K562 (cell line): Measurements from ENCODE around the gene OSBP2. TPM values are rescaled to one million over a fixed set of nuclear protein-coding genes. Genes with fewer than 3 reads are reported as not detected.

Source experiments
- ATAC-seq: fragments of 200-7000 bp; cut with Tn5 transposase; 3 replicates; pipeline ENCODE4 v1.9.1; 2020; ENCODE audit warnings: moderate library complexity
- BruUV-seq: library from RNA; stranded (reverse); fragments of 400-500 nt; replicated peaks from 2 replicates; lab custom pipeline; 2021; lab: Mats Ljungman, UMichigan
- CTCF ChIA-PET: fragments of 300-600 bp; formaldehyde crosslinking; extraction: SDS; loops from one replicate; lab custom pipeline; 2021; ENCODE audit warnings: low intra/inter-chr PET ratio; lab: Yijun Ruan, JAX
- POLR2A ChIA-PET: fragments of 300-600, 350-650 bp; sonication (Branson Sonifier 250); formaldehyde crosslinking; extraction: SDS; loops from one replicate; lab custom pipeline; 2021; ENCODE audit warnings: antibody characterized with exemption, inconsistent platforms; lab: Yijun Ruan, JAX
- DNase-seq, 4 experiments: peaks; one replicate each; pipeline versions ENCODE4 v3.0.0 to v3.0.0-alpha.2; 2011 to 2018; ENCODE audit warnings: low spot score in 3 of 4, mixed read lengths in 3 of 4; ENCODE audit errors: extremely low read depth in 1 of 4
- FAIRE-seq: peaks from 2 replicates; lab custom pipeline; 2011; peaks lifted over from hg19 to GRCh38; lab: Jason Lieb, UNC
- H2AFZ ChIP-seq: 2 replicates; pipeline ENCODE4 v1.6.0; 2011; ENCODE audit warnings: low read depth, low read length, control low read depth, inconsistent platforms
- H3K27ac ChIP-seq: fragments of 200-600 bp; 3 replicates; pipeline ENCODE4 v1.8.0; 2011; ENCODE audit warnings: low read depth, mild to moderate bottlenecking, control low read depth, inconsistent platforms, low read length, moderate library complexity, mixed read lengths; ENCODE audit errors: extremely low read depth
- H3K27me3 ChIP-seq, 2 experiments: fragments of 300-600 bp in 1 of 2; 2 replicates in 1 of 2; 3 replicates in 1 of 2; pipeline versions ENCODE4 v1.6.0 to v1.8.0; 2011; ENCODE audit warnings: inconsistent platforms in 2 of 2, low read length in 2 of 2, mild to moderate bottlenecking in 1 of 2, mixed read lengths in 1 of 2, moderate library complexity in 1 of 2; ENCODE audit not compliant: control insufficient read depth in 2 of 2, insufficient read depth in 2 of 2
- H3K36me3 ChIP-seq: fragments of 300-600 bp; 3 replicates; pipeline ENCODE4 v1.8.0; 2011; ENCODE audit warnings: mild to moderate bottlenecking, low read length, inconsistent platforms; ENCODE audit not compliant: control insufficient read depth, insufficient read depth
- H3K4me1 ChIP-seq, 2 experiments: fragments of 200-600 bp in 1 of 2; replicated peaks in 1 of 2; 2 replicates in 1 of 2; 3 replicates in 1 of 2; pipeline versions ENCODE4 v1.5.1 to v1.8.0; 2011; ENCODE audit warnings: inconsistent platforms in 2 of 2, low read length in 2 of 2, mild to moderate bottlenecking in 1 of 2, mixed read lengths in 1 of 2, moderate library complexity in 1 of 2; ENCODE audit not compliant: control insufficient read depth in 2 of 2, insufficient read depth in 2 of 2
- H3K4me2 ChIP-seq: 2 replicates; pipeline ENCODE4 v1.6.1; 2011; ENCODE audit warnings: low read length, control low read depth, inconsistent platforms, mixed read lengths; ENCODE audit not compliant: insufficient read depth
- H3K4me3 ChIP-seq: fragments of 200-600 bp; sonication (generic), shearing (Covaris generic); 2 replicates; pipeline ENCODE4 v1.5.1; 2016; ENCODE audit warnings: control low read depth, inconsistent platforms
- H3K79me2 ChIP-seq: fragments of 200-600 bp; 3 replicates; pipeline ENCODE4 v1.8.0; 2011; ENCODE audit warnings: low read length, inconsistent platforms; ENCODE audit not compliant: control insufficient read depth, insufficient read depth
- H3K9ac ChIP-seq, 2 experiments: 2 replicates each; pipeline versions ENCODE4 v1.6.0 to v1.6.1; 2011; ENCODE audit warnings: low read depth in 2 of 2, low read length in 2 of 2, control low read depth in 1 of 2, inconsistent platforms in 1 of 2, mild to moderate bottlenecking in 1 of 2, mixed read lengths in 1 of 2; ENCODE audit not compliant: insufficient read depth in 1 of 2
- H3K9me1 ChIP-seq: one replicate; pipeline ENCODE4 v1.6.0; 2011; ENCODE audit warnings: inconsistent platforms, mild to moderate bottlenecking, low read length, moderate library complexity; ENCODE audit not compliant: control insufficient read depth, insufficient read depth
- H3K9me3 ChIP-seq: replicated peaks from 2 replicates; pipeline ENCODE4 v1.5.1; 2011; ENCODE audit warnings: low read depth, low read length, inconsistent platforms; ENCODE audit not compliant: control insufficient read depth, insufficient read depth
- H4K20me1 ChIP-seq: replicated peaks from 2 replicates; pipeline ENCODE4 v1.6.1; 2011; ENCODE audit warnings: low read length, inconsistent platforms, mixed read lengths; ENCODE audit not compliant: control insufficient read depth, insufficient read depth
- ARID1B ChIP-seq: fragments of 450-650 bp; IDR thresholded peaks from 2 replicates; pipeline ENCODE4 v1.6.1; 2016; ENCODE audit warnings: antibody characterized with exemption, mild to moderate bottlenecking, inconsistent platforms
- CBFA2T2 ChIP-seq: fragments of 450-650 bp; conservative IDR thresholded peaks from 2 replicates; pipeline ENCODE4 v1.6.1; 2017; ENCODE audit warnings: mild to moderate bottlenecking
- CBFA2T3 ChIP-seq: fragments of 450-650 bp; IDR thresholded peaks from 2 replicates; pipeline ENCODE4 v1.6.1; 2017
- DPF2 ChIP-seq: fragments of 450-650 bp; IDR thresholded peaks from 2 replicates; pipeline ENCODE4 v1.6.1; 2016
- EP300 ChIP-seq: IDR thresholded peaks from 2 replicates; pipeline ENCODE4 v1.6.1; 2012; ENCODE audit warnings: low read length, improper control_type of control experiment
- KHSRP ChIP-seq: fragments of 450-650 bp; IDR thresholded peaks from 2 replicates; pipeline ENCODE4 v1.6.1; 2017
- MAZ ChIP-seq, 2 experiments: fragments of 450-650 bp in 1 of 2; sonication (generic) in 1 of 2; formaldehyde crosslinking; IDR thresholded peaks in 1 of 2; conservative IDR thresholded peaks in 1 of 2; 2 replicates each; pipeline versions ENCODE4 v1.4.0 to v1.5.0; 2020; ENCODE audit warnings: mild to moderate bottlenecking in 1 of 2, missing genetic modification reagents in 1 of 2
- NR1H2 ChIP-seq: sonication (generic); formaldehyde crosslinking; IDR thresholded peaks from 2 replicates; pipeline ENCODE4 v1.4.0; 2020; ENCODE audit warnings: mild to moderate bottlenecking, missing genetic modification reagents
- POLR2AphosphoS5 ChIP-seq: IDR thresholded peaks from 2 replicates; pipeline ENCODE4 v1.6.1; 2011; ENCODE audit warnings: mild to moderate bottlenecking, low read depth, low read length, moderate library complexity; ENCODE audit not compliant: control insufficient read depth, insufficient read depth
- RCOR1 ChIP-seq, 2 experiments: IDR thresholded peaks; 2 replicates each; pipeline ENCODE4 v1.6.1; 2012; ENCODE audit warnings: low read depth in 2 of 2, low read length in 2 of 2, borderline replicate concordance in 1 of 2, improper control_type of control experiment in 1 of 2
- SMARCA4 ChIP-seq: fragments of 450-650 bp; IDR thresholded peaks from 2 replicates; pipeline ENCODE4 v1.6.1; 2016
- SRSF7 ChIP-seq: fragments of 200-400 bp; formaldehyde crosslinking; optimal IDR thresholded peaks from 2 replicates; pipeline ENCODE3; 2017; ENCODE audit warnings: mild to moderate bottlenecking, low read depth, low read length
- TEAD4 ChIP-seq, 2 experiments: sonication (generic) in 1 of 2; formaldehyde crosslinking in 1 of 2; IDR thresholded peaks; 2 replicates each; pipeline versions ENCODE4 v1.6.1 to v1.8.0; 2012 to 2022; ENCODE audit warnings: borderline replicate concordance in 1 of 2, inconsistent platforms in 1 of 2, low read length in 1 of 2, mild to moderate bottlenecking in 1 of 2, missing genetic modification reagents in 1 of 2
- TRIM24 ChIP-seq, 2 experiments: fragments of 450-650 bp; IDR thresholded peaks; 2 replicates each; pipeline ENCODE4 v1.6.1; 2016
- ZNF551 ChIP-seq: fragments of 250-450 bp; sonication (Bioruptor Pico); IDR thresholded peaks from 2 replicates; pipeline ENCODE4 v1.5.0; 2021; ENCODE audit warnings: mild to moderate bottlenecking, moderate library complexity
- ZNF592 ChIP-seq: fragments of 450-650 bp; IDR thresholded peaks from 2 replicates; pipeline ENCODE4 v1.6.1; 2017; ENCODE audit warnings: antibody characterized with exemption, mild to moderate bottlenecking
- WGBS: fragments of 100-300 bp; shearing (Covaris generic); methylation state at CpG from one replicate; pipeline ENCODE4 v1.1.6; 2016; ENCODE audit warnings: low coverage, mixed read lengths; ENCODE audit not compliant: insufficient coverage; ENCODE audit errors: missing lambda C conversion rate; 5-methylcytosine and 5-hydroxymethylcytosine counted together
- in situ Hi-C: fragments of 300-500 bp; cut with MboI; formaldehyde crosslinking; loops from 4 replicates; pipeline ENCODE4 v1.15.0; 2018; ENCODE audit warnings: inconsistent platforms, mixed read lengths
- intact Hi-C: fragments of 100-400 bp; cut with micrococcal nuclease; formaldehyde crosslinking; loops from 2 replicates; pipeline ENCODE4 v1.14.2; 2022
- polyA plus RNA-seq, 8 experiments: library from polyadenylated mRNA; depleted of rRNA in 4 of 8; stranded (reverse) in 5 of 8; unstranded in 3 of 8; fragments of >200 nt; fragmentation: Nextera tagmentation in 2 of 8; fragmentation: Illumina TruSeq in 1 of 8; extraction: Ambion mirVana in 2 of 8; extraction: Trizol in 1 of 8; gene quantifications; 2 replicates each; pipeline versions ENCODE4 v1.2.1 to v1.2.3, GENCODE V29; 2011 to 2014; ENCODE audit warnings: inconsistent platforms in 1 of 8, missing spikeins in 1 of 8
- total RNA-seq, 7 experiments: library from RNA; depleted of rRNA in 6 of 7; stranded (reverse); fragments of >200 nt in 6 of 7; fragmentation: Illumina TruSeq in 2 of 7; extraction: Trizol in 2 of 7; gene quantifications; 2 replicates each; pipeline versions ENCODE4 v1.2.1 to v1.2.3, GENCODE V29; 2011 to 2021; ENCODE audit warnings: low replicate concordance in 1 of 7

Gene OSBP2
- total and polyA plus RNA-seq, 9 of the 15 experiments (the other 6 are each of a cell fraction or from before 2014, with no cell fraction given): 0.52 to 29.5 (median 21.6) TPM

GRCh38 chr22:30697975-30698374, 3.3 kb downstream of the OSBP2 start:
- intact Hi-C loops: no loop called here
- H3K27me3 ChIP-seq: no peaks in the 10 kb centered on the region
- no peak overlapping the region for H3K9ac ChIP-seq
- peaks cover 11 to 29% of the 10 kb centered on the region in 2 experiments; a peak in 4 of 5 replicates for H3K4me1 ChIP-seq
- no peaks in the 10 kb centered on the region for H4K20me1 ChIP-seq
- FAIRE-seq (no peak), DNase-seq (peak; percentile 52 to 68 (median 60)), ATAC-seq (peak; percentile 72)
- no peaks in the 10 kb centered on the region for H3K9me3 ChIP-seq
- no peak overlapping the region for H3K4me3 ChIP-seq
- H3K79me2 ChIP-seq: no peaks in the 10 kb centered on the region
- in situ Hi-C loops: no loop called here
- peak overlapping the region; percentile 46; the same call in 1 of the 2 replicates for H3K4me2 ChIP-seq
- WGBS: 10% methylated on average over 7 of the region's 7 CpGs
- H3K27ac ChIP-seq: no peak overlapping the region
- CTCF ChIA-PET: no interaction called here
- BruUV-seq: no TSS peak
- POLR2A ChIA-PET: no interaction called here
- H2AFZ ChIP-seq: no peak overlapping the region
- H3K9me1 ChIP-seq: no peaks in the 10 kb centered on the region
- H3K36me3 ChIP-seq: no peaks in the 10 kb centered on the region
- TF ChIP-seq TEAD4 (IDR thresholded peaks at IDR 0.05; ENCODE audit: low read length) (peak; percentile 41), TEAD4 (CRISPR knock-in tag; IDR thresholded peaks at IDR 0.05; ENCODE audit: borderline replicate concordance) (no peak), KHSRP (no peak), DPF2 (peak; percentile 47; the same call in 1 of the 2 replicates), CBFA2T2 (peak; percentile 63), EP300 (peak; percentile 49; the same call in 1 of the 2 replicates), TRIM24 (IDR thresholded peaks at IDR 0.05) (peak in 1 of 2 experiments; percentile 42; a peak in 1 of 4 replicates), NR1H2 (CRISPR knock-in tag) (no peak), POLR2AphosphoS5 (0 out of 2 replicates have a peak, but pooled peaks have one; percentile 36), ARID1B (peak; percentile 73), SMARCA4 (0 out of 2 replicates have a peak, but pooled peaks have one; percentile 30), RCOR1 (IDR thresholded peaks at IDR 0.05; ENCODE audit: borderline replicate concordance in 1 of 2, low read depth in 2 of 2, low read length in 2 of 2) (peak in 1 of 2 experiments; percentile 47; a peak in 1 of 4 replicates), ZNF592 (no peak), CBFA2T3 (peak; percentile 79), ZNF551 (CRISPR knock-in tag) (no peak), SRSF7 (no peak), MAZ (CRISPR knock-in tag; conservative IDR thresholded peaks at IDR 0.05 in 1 of 2, IDR thresholded peaks at IDR 0.05 in 1 of 2) (no peak)
